Dendritic cell treated with granulocyte-macrophage colony-stimulating factor and Interleukin-4, amounts not matched to agents 40 ng/mL and 50 ng/mL, for 4 days (primary cell): Measurements from ENCODE around the gene APBB1IP.
"Not testable (repeated sequence)": the region's sequence is repeated elsewhere in the genome, so short reads cannot be mapped to it uniquely, and the experiment has no call there.

Experiments
- H3K27ac Mint-ChIP-seq: one replicate; pipeline ENCODE4 v1.8.0; 2022; ENCODE audit warnings: mild to moderate bottlenecking, mixed read lengths
- H3K27me3 Mint-ChIP-seq: one replicate; pipeline ENCODE4 v1.8.0; 2022; ENCODE audit warnings: mild to moderate bottlenecking, mixed read lengths
- H3K36me3 Mint-ChIP-seq: one replicate; pipeline ENCODE4 v1.8.0; 2022; ENCODE audit warnings: low read depth, mixed read lengths
- H3K4me1 Mint-ChIP-seq: one replicate; pipeline ENCODE4 v1.8.0; 2022; ENCODE audit warnings: low read depth, mixed read lengths
- H3K4me3 Mint-ChIP-seq: one replicate; pipeline ENCODE4 v1.8.0; 2022; ENCODE audit warnings: mild to moderate bottlenecking, moderate library complexity, mixed read lengths
- H3K9me3 Mint-ChIP-seq: one replicate; pipeline ENCODE4 v1.8.0; 2022; ENCODE audit warnings: mixed read lengths
- intact Hi-C: fragments of 100-400 bp; cut with micrococcal nuclease; formaldehyde crosslinking; loops from one replicate; pipeline ENCODE4 v1.15.0; 2022

The APBB1IP gene

DNA sequence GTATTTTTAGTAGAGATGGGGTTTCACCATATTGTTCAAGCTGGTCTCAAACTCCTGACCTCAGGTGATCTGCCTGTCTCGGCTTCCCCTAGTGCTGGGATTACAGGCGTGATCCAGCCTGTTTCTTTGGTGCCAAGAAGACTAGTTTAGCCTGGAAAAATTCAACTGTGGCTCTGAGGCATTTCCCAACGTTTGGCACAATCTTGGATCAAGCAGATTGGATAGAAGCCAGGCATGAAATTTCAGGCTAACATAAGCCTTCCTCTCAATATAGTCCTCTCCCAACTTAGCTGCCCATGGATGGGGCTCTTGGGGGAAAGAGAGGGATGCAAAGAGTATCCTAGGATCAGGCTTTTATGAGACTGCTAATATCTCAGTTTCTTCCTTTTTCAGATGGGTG, 53.8 kb downstream of the APBB1IP start:
- Mint-ChIP-seq H3K27me3 (no peaks in the 10 kb centered on the region), H3K9me3 (peaks cover 7% of the 10 kb centered on the region), H3K27ac (peak overlapping the region; percentile 65), H3K4me3 (no peak overlapping the region), H3K4me1 (peaks cover 39% of the 10 kb centered on the region), H3K36me3 (peaks cover 82% of the 10 kb centered on the region)
- intact Hi-C loops: no loop called here

DNA sequence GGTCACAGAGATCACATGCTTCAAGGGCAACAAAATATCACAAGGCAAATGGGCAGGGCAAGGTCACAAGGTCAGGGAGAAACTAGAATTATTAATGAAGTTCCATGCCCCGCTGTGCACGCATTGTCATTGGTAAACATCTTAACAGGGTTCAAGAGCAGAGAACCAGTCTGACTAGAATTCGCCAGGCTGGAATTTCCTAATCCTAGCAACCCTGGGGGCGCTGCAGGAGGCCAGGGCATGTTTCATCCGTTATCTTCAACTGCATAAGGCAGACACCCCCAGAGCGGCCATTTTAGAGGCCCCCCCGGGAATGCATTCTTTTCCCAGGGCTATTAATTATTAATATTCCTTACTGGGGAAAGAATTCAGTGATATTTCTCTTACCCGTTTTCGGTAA, 54.6 kb downstream of the APBB1IP start:
- H3K9me3 Mint-ChIP-seq, intact Hi-C loops: not testable (repeated sequence)

DNA sequence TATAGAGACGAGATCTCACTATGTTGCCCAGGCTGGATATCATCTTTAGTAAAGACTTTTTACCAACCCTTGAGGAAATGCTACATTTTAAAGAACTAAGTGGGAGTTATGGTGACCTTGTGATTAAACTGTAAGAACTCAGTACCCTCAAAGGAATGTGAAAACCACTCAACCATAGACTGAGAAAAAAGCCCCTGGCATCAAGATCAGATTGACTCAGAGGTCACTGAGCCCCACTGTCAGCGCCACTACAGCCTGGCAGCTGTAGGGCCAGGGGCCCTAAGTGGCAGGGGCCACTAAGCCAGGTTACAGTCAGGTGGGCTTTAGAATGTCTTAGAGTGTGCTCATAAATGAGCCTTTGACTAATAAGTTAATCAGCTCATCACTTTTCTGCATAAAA, 55.9 kb downstream of the APBB1IP start:
- H3K4me3 Mint-ChIP-seq: no peak overlapping the region
- no peaks in the 10 kb centered on the region for H3K27me3 Mint-ChIP-seq
- peaks cover 87% of the 10 kb centered on the region for H3K36me3 Mint-ChIP-seq
- H3K9me3 Mint-ChIP-seq: peaks cover 7% of the 10 kb centered on the region
- intact Hi-C loops: no loop called here
- H3K27ac Mint-ChIP-seq: no peak overlapping the region
- H3K4me1 Mint-ChIP-seq: peaks cover 24% of the 10 kb centered on the region

More for the DNA sequence above, 54.6 kb downstream of the APBB1IP start:
- Mint-ChIP-seq H3K36me3 (peaks cover 84% of the 10 kb centered on the region), H3K4me1 (peaks cover 33% of the 10 kb centered on the region), H3K27ac (peak overlapping the region; percentile 65)
- not testable (repeated sequence) for H3K4me3 Mint-ChIP-seq, H3K27me3 Mint-ChIP-seq

DNA sequence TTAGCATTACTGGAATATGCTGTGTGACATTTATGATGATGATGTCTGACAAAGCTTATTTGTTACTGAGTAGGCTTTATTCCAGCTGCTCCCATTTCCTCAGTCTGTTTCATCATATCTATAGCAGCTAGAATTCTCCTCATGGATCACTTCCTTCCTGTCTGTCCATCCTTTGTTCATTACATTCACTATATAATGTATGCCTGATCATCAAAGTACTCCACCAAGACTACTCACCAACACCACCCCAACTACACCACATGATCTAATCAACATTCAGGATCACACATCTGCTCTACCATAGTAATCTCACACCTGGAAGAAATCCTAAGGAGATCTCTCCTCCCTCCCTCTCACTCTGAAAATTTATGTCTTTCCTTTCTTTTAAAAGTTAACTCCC, 61.3 kb downstream of the APBB1IP start:
- Mint-ChIP-seq H3K9me3 (no peaks in the 10 kb centered on the region), H3K27me3 (no peaks in the 10 kb centered on the region), H3K4me3 (no peak overlapping the region), H3K27ac (peak overlapping the region; percentile 14), H3K4me1 (peaks cover 23% of the 10 kb centered on the region), H3K36me3 (peaks cover 99% of the 10 kb centered on the region)
- intact Hi-C loops: no loop called here

DNA sequence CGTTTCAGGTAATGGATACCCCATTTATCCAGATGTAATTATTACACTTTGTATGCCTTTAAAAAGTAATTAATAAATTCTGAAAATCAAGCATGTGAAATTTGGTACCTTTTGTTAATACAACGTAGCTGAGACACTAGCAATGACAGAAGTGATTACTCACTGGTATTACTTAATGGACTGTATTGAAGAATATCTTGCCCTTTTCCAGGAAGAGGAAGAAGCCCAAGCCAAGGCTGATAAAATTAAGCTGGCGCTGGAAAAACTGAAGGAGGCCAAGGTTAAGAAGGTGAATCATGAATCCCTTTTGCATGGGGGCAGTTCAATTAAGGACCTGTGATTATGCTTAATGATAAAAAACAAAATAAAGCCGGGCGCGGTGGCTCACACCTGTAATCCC, 64.8 kb downstream of the APBB1IP start:
- peaks cover 98% of the 10 kb centered on the region for H3K36me3 Mint-ChIP-seq
- H3K27ac Mint-ChIP-seq: peak overlapping the region; percentile 32
- no peaks in the 10 kb centered on the region for H3K9me3 Mint-ChIP-seq
- intact Hi-C loops: no loop called here
- no peaks in the 10 kb centered on the region for H3K27me3 Mint-ChIP-seq
- H3K4me3 Mint-ChIP-seq: no peak overlapping the region
- peaks cover 50% of the 10 kb centered on the region for H3K4me1 Mint-ChIP-seq

DNA sequence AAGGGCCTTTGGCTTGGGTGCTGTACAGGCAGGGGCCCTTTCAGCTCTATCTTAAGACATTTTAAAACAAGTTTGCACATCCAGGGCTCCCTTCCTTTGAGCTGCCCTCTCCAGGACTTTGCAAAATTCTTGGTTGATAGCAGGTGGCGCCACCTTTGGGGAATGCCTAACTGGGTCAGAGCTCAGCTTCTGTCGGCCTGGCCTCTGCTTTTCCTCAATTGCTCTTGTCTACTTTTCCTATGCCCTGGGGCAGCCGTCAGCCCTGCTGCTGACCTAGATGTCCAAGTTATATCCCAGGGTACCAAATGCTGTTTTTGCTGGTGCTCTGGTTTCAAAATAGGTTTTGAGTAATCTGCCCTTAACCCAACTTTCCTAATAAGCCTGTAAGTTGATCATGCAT, 65.8 kb downstream of the APBB1IP start:
- no peaks in the 10 kb centered on the region for H3K27me3 Mint-ChIP-seq
- no peak overlapping the region for H3K27ac Mint-ChIP-seq

DNA sequence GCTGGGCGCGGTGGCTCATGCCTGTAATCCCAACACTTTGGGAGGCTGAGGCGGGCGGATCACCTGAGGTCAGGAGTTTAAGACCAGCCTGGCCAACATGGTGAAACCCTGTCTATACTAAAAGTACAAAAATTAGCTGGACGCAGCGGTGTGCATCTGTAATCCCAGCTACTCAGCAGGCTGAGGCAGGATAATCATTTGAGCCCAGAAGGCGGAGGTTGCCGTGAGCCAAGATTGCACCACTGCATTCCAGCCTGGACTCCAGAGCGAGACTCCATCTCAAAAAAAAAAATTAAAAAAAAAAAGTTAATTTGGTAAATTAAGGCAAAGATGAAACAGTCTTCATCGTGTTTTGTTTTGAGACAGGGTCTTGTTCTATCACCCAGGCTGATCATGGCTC, 66.3 kb downstream of the APBB1IP start:
- H3K9me3 Mint-ChIP-seq, H3K27me3 Mint-ChIP-seq, intact Hi-C loops, H3K4me3 Mint-ChIP-seq, H3K27ac Mint-ChIP-seq: not testable (repeated sequence)
- Mint-ChIP-seq H3K4me1 (peaks cover 52% of the 10 kb centered on the region), H3K36me3 (peaks cover 95% of the 10 kb centered on the region)

More for the DNA sequence above, 65.8 kb downstream of the APBB1IP start:
- Mint-ChIP-seq H3K9me3 (no peaks in the 10 kb centered on the region), H3K4me3 (no peak overlapping the region), H3K4me1 (peaks cover 51% of the 10 kb centered on the region), H3K36me3 (peaks cover 95% of the 10 kb centered on the region)
- intact Hi-C loops: no loop called here

DNA sequence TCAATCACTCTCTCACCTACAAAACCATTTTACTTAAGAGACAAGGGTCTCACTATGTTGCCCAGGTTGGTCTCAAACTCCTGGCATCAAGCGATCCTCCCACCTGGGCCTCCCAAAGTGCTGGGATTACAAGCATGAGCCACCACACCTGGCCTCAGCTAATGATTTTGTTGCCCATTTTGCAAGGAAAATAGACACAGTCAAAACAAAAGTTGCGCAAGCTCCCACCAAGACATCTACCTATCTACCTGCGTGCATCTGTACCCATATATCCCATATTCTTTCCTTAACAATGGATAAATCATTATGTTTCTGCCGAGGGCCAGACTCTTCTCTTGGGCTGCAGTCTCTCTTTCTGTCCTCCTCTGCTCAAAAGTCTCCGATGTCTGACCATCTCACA, 67.3 kb downstream of the APBB1IP start:
- intact Hi-C loops: no loop called here
- H3K4me1 Mint-ChIP-seq: peaks cover 49% of the 10 kb centered on the region
- H3K4me3 Mint-ChIP-seq: no peak overlapping the region
- H3K36me3 Mint-ChIP-seq: peaks cover 95% of the 10 kb centered on the region
- H3K27me3 Mint-ChIP-seq: no peaks in the 10 kb centered on the region
- peak overlapping the region; percentile 72 for H3K27ac Mint-ChIP-seq
- H3K9me3 Mint-ChIP-seq: no peaks in the 10 kb centered on the region

DNA sequence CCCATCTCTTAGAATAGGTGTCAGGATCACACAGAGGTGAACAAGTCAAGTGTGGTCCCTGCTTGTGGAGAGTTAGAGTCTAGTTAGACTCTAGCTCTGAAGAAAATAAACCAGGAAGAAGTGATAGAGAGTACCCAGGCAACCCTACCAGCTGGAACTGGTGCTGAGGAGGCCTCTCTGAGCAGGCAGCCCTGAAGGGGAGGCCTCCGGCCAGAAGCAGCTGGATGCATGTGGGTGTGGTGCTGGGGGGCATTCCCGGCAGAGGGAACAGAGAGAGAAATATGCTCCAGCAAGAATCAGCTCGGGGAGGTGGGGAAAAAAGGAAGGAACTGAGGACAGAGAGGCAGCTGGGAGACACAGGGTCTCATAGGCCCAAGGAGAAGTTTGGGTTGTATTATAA, 68.6 kb downstream of the APBB1IP start:
- H3K36me3 Mint-ChIP-seq: peaks cover 96% of the 10 kb centered on the region

DNA sequence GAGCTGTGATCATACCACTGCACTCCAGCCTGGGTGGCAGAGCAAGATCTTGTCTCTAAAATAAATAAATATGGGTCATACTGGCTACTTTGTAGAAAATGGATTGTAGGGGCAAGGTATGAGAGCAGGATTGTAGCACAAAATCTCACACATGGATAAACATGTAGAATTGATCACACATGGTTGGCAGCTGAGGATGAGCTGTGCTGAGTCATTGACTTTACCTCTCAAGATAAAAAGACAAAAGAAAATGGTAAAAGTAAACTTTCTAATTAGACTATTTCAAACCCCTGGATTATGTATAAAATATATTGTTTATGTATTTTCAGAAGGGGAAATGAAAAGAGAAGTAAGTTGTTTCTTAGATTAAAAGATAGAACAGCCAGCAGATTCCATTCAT, 69.3 kb downstream of the APBB1IP start:
- H3K36me3 Mint-ChIP-seq: peaks cover 96% of the 10 kb centered on the region

More for the DNA sequence above, 68.6 kb downstream of the APBB1IP start:
- intact Hi-C loops: no loop called here
- no peak overlapping the region for H3K4me3 Mint-ChIP-seq
- H3K9me3 Mint-ChIP-seq: no peaks in the 10 kb centered on the region
- peaks cover 45% of the 10 kb centered on the region for H3K4me1 Mint-ChIP-seq
- H3K27ac Mint-ChIP-seq: peak overlapping the region; percentile 72
- no peaks in the 10 kb centered on the region for H3K27me3 Mint-ChIP-seq

DNA sequence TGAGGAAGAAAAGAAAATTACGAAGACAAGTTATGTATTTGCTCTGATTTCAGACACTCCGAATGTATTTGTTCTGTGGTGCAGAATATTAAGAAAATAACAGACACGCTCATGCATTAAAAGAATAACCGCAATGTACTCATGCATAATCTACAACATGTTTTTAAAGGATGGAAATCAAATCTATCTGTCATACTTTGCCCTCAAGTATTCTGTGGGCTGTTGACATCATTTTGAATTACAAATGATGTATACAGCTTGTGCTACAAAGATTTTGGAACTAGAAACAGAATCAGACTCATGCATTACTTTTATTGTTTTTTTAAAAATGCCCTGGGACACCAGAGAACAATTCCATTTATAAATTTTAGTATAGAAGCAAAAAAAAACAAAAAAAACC, 69.9 kb downstream of the APBB1IP start:
- Mint-ChIP-seq H3K27me3 (no peaks in the 10 kb centered on the region), H3K4me1 (peaks cover 45% of the 10 kb centered on the region), H3K4me3 (no peak overlapping the region), H3K36me3 (peaks cover 96% of the 10 kb centered on the region), H3K9me3 (peaks cover 7% of the 10 kb centered on the region), H3K27ac (peak overlapping the region; percentile 72)
- intact Hi-C loops: no loop called here

More for the DNA sequence above, 69.3 kb downstream of the APBB1IP start:
- Mint-ChIP-seq H3K27ac (peak overlapping the region; percentile 72), H3K4me1 (peaks cover 45% of the 10 kb centered on the region), H3K4me3 (no peak overlapping the region), H3K9me3 (peaks cover 1% of the 10 kb centered on the region), H3K27me3 (no peaks in the 10 kb centered on the region)
- intact Hi-C loops: no loop called here

DNA sequence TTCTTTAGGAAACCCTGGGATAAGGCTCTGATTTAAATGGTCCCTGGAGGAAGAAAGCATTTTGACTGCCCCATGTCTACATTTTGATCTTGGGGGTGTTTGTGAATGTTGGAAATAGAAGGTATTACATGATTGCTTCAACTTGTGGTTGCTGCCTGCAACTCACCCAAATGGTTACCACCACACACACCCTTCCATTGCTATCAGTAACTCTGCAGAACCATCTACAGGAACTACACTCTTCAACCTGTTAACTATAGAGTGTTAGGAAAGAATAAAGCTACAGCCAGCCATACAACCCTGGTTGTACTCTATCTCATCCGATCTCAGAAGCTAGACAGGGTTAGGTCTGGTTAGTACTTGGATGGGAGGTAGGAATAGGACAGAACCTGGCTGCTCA, 71.2 kb downstream of the APBB1IP start:
- no peak overlapping the region for H3K4me3 Mint-ChIP-seq
- intact Hi-C loops: no loop called here
- H3K9me3 Mint-ChIP-seq: peaks cover 11% of the 10 kb centered on the region
- H3K27ac Mint-ChIP-seq: peak overlapping the region; percentile 73
- H3K27me3 Mint-ChIP-seq: no peaks in the 10 kb centered on the region
- H3K4me1 Mint-ChIP-seq: peaks cover 45% of the 10 kb centered on the region
- H3K36me3 Mint-ChIP-seq: peaks cover 96% of the 10 kb centered on the region

DNA sequence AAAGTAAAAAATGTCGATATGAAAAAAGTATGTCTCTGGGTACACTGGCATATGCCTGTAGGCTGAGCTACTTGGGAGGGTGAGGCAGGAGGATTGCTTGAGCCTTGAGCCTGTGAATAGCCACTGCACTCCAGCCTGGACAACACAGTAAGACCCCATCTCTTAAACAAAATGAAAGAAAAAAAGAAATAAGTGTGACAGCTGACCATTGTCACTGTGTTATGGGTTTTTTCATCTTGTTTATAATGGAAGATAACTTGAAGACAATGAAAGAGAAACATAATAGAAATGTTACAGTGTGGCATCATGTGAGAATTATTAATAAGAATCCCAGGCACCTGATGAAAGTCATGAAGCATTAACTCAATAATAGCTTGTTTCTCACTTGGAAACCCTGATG, 75.0 kb downstream of the APBB1IP start:
- H3K27me3 Mint-ChIP-seq: no peaks in the 10 kb centered on the region
- peaks cover 40% of the 10 kb centered on the region for H3K4me1 Mint-ChIP-seq
- peaks cover 11% of the 10 kb centered on the region for H3K9me3 Mint-ChIP-seq
- peaks cover 97% of the 10 kb centered on the region for H3K36me3 Mint-ChIP-seq
- intact Hi-C loops: no loop called here
- H3K4me3 Mint-ChIP-seq: no peak overlapping the region
- H3K27ac Mint-ChIP-seq: no peak overlapping the region

DNA sequence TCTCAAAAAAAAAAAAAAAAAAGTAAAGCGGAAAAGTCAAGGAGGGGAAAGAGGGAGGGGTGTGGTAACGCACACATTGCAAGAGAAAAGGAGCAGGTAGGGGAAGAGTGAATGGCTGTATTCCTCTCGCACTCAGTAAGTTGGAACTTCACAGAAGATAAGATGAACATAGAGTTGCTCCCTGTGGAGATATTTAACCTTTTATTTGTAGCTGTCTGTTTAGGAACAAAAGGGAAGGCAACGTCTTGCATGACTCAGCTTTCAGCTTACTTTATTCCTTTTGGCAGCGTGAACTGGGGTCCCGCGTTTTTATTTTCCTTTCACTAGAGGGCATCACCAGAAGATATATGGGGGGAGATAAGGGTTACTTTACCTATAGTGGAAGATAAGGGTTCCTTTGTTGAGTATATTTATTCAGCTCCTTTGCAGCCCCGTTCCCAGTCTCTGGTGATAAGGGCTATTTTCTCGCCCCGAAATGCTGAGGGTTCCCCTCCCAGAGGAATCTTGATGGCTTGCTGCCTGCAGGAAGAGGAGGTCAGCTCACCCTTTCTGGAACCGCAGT, 78.5 kb downstream of the APBB1IP start:
- no peaks in the 10 kb centered on the region for H3K27me3 Mint-ChIP-seq
- H3K9me3 Mint-ChIP-seq: peaks cover 19% of the 10 kb centered on the region
- no peak overlapping the region for H3K4me3 Mint-ChIP-seq
- intact Hi-C loops: no loop called here
- peak overlapping the region; percentile 56 for H3K27ac Mint-ChIP-seq
- H3K4me1 Mint-ChIP-seq: peaks cover 36% of the 10 kb centered on the region
- peaks cover 100% of the 10 kb centered on the region for H3K36me3 Mint-ChIP-seq

DNA sequence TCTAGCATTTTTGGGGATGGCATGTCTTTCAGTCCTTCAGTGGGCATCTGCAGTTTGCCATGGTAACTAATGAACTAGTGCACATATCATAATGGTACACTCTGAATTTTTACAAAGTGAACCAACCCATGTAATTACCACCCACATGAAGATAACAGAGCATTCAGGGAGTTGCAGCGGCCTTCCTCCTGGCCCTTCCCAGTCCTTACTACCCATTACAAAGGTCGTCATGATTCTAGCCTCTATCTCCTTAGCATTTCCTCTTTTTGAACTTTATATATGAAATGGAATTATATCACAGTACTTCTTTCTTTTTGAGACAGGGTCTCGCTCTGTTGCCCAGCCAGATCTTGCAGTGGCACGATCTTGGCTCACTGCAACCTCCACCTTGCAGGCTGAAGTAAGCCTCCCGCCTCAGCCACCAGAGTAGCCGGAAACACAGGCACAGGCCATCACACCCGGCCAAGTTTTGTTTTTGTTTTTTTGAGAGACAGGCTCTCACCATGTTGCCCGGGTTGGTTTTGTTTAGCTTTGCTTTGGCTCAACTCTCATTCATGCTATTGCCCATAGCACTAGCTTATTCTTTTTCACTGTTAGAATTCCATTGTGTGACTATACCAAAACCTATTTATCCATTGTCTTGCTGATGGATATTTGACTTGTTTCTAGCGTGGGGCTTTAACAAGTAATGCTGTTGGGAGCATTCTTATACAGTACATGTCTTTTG, 79.2 kb downstream of the APBB1IP start:
- peaks cover 19% of the 10 kb centered on the region for H3K9me3 Mint-ChIP-seq
- peaks cover 41% of the 10 kb centered on the region for H3K4me1 Mint-ChIP-seq
- H3K36me3 Mint-ChIP-seq: peaks cover 100% of the 10 kb centered on the region
- H3K27ac Mint-ChIP-seq: peak overlapping the region; percentile 56
- H3K4me3 Mint-ChIP-seq: no peak overlapping the region
- intact Hi-C loops: no loop called here
- no peaks in the 10 kb centered on the region for H3K27me3 Mint-ChIP-seq
